Subcutaneous adipose tissue (tissue), 4 donors: ENCODE measurements around the gene TMEM87B. TPM values are rescaled to one million over a fixed set of nuclear protein-coding genes. Genes with fewer than 3 reads are reported as not detected.

ENCODE experiments used
- CTCF ChIP-seq: fragments of 450-650 bp; IDR thresholded peaks from one replicate; pipeline ENCODE4 v1.5.1; 2016; ENCODE audit warnings: low read depth, mild to moderate bottlenecking, control low read depth, antibody characterized with exemption, moderate library complexity
- total RNA-seq, 4 donors: library from RNA; depleted of rRNA; stranded (reverse); fragments of >200 nt; gene quantifications; one replicate each; pipeline ENCODE4 v1.1.0, GENCODE V29; 2016

Gene TMEM87B
- 10 to 100 TPM; 13.6 to 27.5 (median 20.6) TPM for total RNA-seq

- no peak for TF ChIP-seq CTCF
These were observed at the start of gene TMEM87B for GRCh38 chr2:112054847-112055729. TMEM87B (plus strand) TSS chr2:112055269; CDS start chr2:112055592, 323 bp downstream.

GRCh38 chr2:112005406-112006075 lies 49.5 kb upstream of the TMEM87B start:
- TF ChIP-seq CTCF: no peak

- no peak for TF ChIP-seq CTCF
These were observed 49.0 kb upstream of the TMEM87B start for GRCh38 chr2:112006076-112006410.

GRCh38 chr2:112007493-112007892 lies 47.6 kb upstream of the TMEM87B start:
- no peak for TF ChIP-seq CTCF

GRCh38 chr2:112008910-112009485 lies 46.1 kb upstream of the TMEM87B start:
- no peak for TF ChIP-seq CTCF

GRCh38 chr2:112010751-112011150 lies 44.3 kb upstream of the TMEM87B start:
- no peak for TF ChIP-seq CTCF

- no peak for TF ChIP-seq CTCF
These were observed 42.5 kb upstream of the TMEM87B start for GRCh38 chr2:112012556-112012955.
